OCI-LY1 (cell line): Measurements from ENCODE around the gene PRKD2.

ENCODE experiments used
- H2AFZ ChIP-seq: fragments of 200-600 bp; sonication (generic), shearing (Covaris generic); 2 replicates; pipeline ENCODE4 v1.6.0; 2014; ENCODE audit warnings: antibody characterized with exemption, mild to moderate bottlenecking, low read length
- H3F3A ChIP-seq: fragments of 200-600 bp; sonication (generic), shearing (Covaris generic); 2 replicates; pipeline ENCODE4 v1.6.0; 2014; ENCODE audit warnings: mild to moderate bottlenecking, antibody characterized with exemption, low read length, moderate library complexity; ENCODE audit not compliant: insufficient read depth
- H3K27ac ChIP-seq: fragments of 200-600 bp; sonication (generic); 2 replicates; pipeline ENCODE4 v1.5.1; 2014; ENCODE audit warnings: low read length, mixed run types, mild to moderate bottlenecking, low read depth; ENCODE audit not compliant: poor library complexity, severe bottlenecking
- H3K27me3 ChIP-seq: fragments of 200-600 bp; sonication (generic); 2 replicates; pipeline ENCODE4 v1.6.0; 2014; ENCODE audit warnings: antibody characterized with exemption, mild to moderate bottlenecking, low read length, moderate library complexity; ENCODE audit not compliant: insufficient read depth
- H3K36me3 ChIP-seq: fragments of 200-600 bp; sonication (generic); 2 replicates; pipeline ENCODE4 v1.6.1; 2014; ENCODE audit warnings: mild to moderate bottlenecking, antibody characterized with exemption, low read length, moderate library complexity, mixed read lengths; ENCODE audit not compliant: insufficient read depth
- H3K4me1 ChIP-seq: fragments of 200-600 bp; sonication (generic); 2 replicates; pipeline ENCODE4 v1.5.1; 2014; ENCODE audit warnings: mild to moderate bottlenecking, low read length, moderate library complexity; ENCODE audit not compliant: insufficient read depth, severe bottlenecking
- H3K4me2 ChIP-seq: fragments of 200-600 bp; sonication (generic), shearing (Covaris generic); 2 replicates; pipeline ENCODE4 v1.6.1; 2014; ENCODE audit warnings: low read length
- H3K4me3 ChIP-seq: fragments of 200-600 bp; sonication (generic); 2 replicates; pipeline ENCODE4 v1.5.1; 2014; ENCODE audit warnings: low read length, low read depth, mild to moderate bottlenecking, mixed read lengths; ENCODE audit not compliant: poor library complexity, severe bottlenecking
- H3K79me2 ChIP-seq: fragments of 200-600 bp; shearing (Covaris generic); 2 replicates; pipeline ENCODE4 v1.6.1; 2016; ENCODE audit warnings: mixed run types, low read length, mixed read lengths; ENCODE audit not compliant: insufficient read depth
- H3K9ac ChIP-seq: fragments of 200-600 bp; sonication (generic), shearing (Covaris generic); 2 replicates; pipeline ENCODE4 v1.6.1; 2014; ENCODE audit warnings: mild to moderate bottlenecking, low read length, mixed read lengths
- H3K9me2 ChIP-seq: fragments of 200-600 bp; sonication (generic), shearing (Covaris generic); 2 replicates; pipeline ENCODE4 v1.6.1; 2014; ENCODE audit warnings: low read depth, mild to moderate bottlenecking, low read length, mixed read lengths
- H3K9me3 ChIP-seq: fragments of 200-600 bp; shearing (Covaris generic); 2 replicates; pipeline ENCODE4 v1.6.1; 2014; ENCODE audit warnings: low read length, mixed read lengths
- H4K20me1 ChIP-seq: fragments of 200-600 bp; sonication (generic), shearing (Covaris generic); 2 replicates; pipeline ENCODE4 v1.6.0; 2016; ENCODE audit warnings: mild to moderate bottlenecking, low read length; ENCODE audit not compliant: insufficient read depth
- CTCF ChIP-seq: fragments of 200-600 bp; sonication (generic), shearing (Covaris generic); IDR thresholded peaks from 2 replicates; pipeline ENCODE4 v1.5.1; 2017; ENCODE audit warnings: mild to moderate bottlenecking, antibody characterized with exemption, low read length, moderate library complexity, mixed read lengths
- EZH2 ChIP-seq: fragments of 200-600 bp; sonication (generic), shearing (Covaris generic); IDR thresholded peaks from 2 replicates; pipeline ENCODE4 v1.8.0; 2017; ENCODE audit warnings: borderline replicate concordance, mixed run types, mild to moderate bottlenecking, antibody characterized with exemption, low read length, moderate library complexity, mixed read lengths

PRKD2 gene

GRCh38 chr19:46721269-46722003 lies 4.5 kb upstream of the PRKD2 start:
- H4K20me1 ChIP-seq = no peaks in the 10 kb centered on the region
- H3K79me2 ChIP-seq = no peaks in the 10 kb centered on the region
- no peak overlapping the region for H3K4me3 ChIP-seq
- no peak overlapping the region for H2AFZ ChIP-seq
- H3K4me2 ChIP-seq = no peak overlapping the region
- H3K27me3 ChIP-seq = no peaks in the 10 kb centered on the region
- H3K9ac ChIP-seq = no peak overlapping the region
- peaks cover 62% of the 10 kb centered on the region; the same call in 1 of the 2 replicates for H3K36me3 ChIP-seq
- H3K9me2 ChIP-seq = no peaks in the 10 kb centered on the region
- 0 out of 2 replicates have a peak, but pooled peaks cover 5% of the 10 kb centered on the region for H3F3A ChIP-seq
- TF ChIP-seq EZH2 = no peak
- no peak for TF ChIP-seq CTCF
- peak overlapping the region; percentile 51 for H3K27ac ChIP-seq
- H3K4me1 ChIP-seq = peaks cover 61% of the 10 kb centered on the region
- H3K9me3 ChIP-seq = no peaks in the 10 kb centered on the region

DNA sequence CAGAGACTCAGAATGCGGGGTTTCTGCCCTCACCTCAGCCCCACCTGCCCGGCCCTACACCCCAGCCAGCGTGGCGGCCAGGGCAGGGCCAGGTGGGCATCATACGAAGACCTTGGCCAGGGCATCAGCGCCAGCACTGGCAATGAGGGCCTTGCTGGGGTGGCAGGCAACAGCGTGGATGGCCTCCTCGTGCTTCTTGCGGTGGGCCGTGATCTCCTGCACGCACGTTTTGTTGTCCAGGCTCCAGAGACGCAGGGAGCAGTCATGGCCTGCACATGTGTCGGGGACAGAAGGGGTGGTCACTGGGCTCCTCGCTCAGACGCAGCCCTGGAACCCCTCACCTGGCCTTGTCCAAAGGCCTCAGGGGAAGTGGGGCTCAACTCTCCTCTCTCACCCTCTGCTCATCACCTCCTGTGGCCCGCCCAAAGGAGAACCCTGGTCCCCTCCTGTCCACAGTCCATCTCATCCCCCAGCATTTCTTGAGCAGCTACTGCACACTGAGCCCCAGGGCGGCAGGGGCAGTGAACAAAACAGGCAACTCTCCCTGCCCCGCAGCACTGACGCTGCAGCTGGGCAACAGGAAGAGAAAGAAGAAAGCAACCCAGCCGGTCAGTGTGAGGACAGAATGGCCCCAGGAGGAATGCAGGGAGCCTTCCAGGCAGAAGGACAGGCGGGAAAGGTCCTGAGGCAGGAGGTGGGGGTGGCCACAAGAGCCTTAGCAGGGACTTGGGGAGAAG lies 3.8 kb upstream of the PRKD2 start:
- Histone ChIP-seq H3K27ac (peak overlapping the region; percentile 82), H3K36me3 (peaks cover 55% of the 10 kb centered on the region; the same call in 1 of the 2 replicates), H3K4me2 (no peak overlapping the region; the same call in 1 of the 2 replicates), H3F3A (0 out of 2 replicates have a peak, but pooled peaks cover 5% of the 10 kb centered on the region), H3K79me2 (no peaks in the 10 kb centered on the region), H3K27me3 (no peaks in the 10 kb centered on the region), H4K20me1 (no peaks in the 10 kb centered on the region), H3K4me3 (no peak overlapping the region), H2AFZ (no peak overlapping the region), H3K4me1 (peaks cover 64% of the 10 kb centered on the region), H3K9ac (no peak overlapping the region), H3K9me3 (no peaks in the 10 kb centered on the region), H3K9me2 (no peaks in the 10 kb centered on the region)
- TF ChIP-seq CTCF = no peak
- no peak for TF ChIP-seq EZH2

GRCh38 chr19:46719629-46720502 lies 3.0 kb upstream of the PRKD2 start:
- Histone ChIP-seq H3K27me3 (no peaks in the 10 kb centered on the region), H3K4me2 (peak overlapping the region; percentile 97; the same call in 1 of the 2 replicates), H3K4me3 (no peak overlapping the region), H4K20me1 (no peaks in the 10 kb centered on the region), H3K9ac (peak overlapping the region; percentile 29; the same call in 1 of the 2 replicates), H3K9me2 (no peaks in the 10 kb centered on the region), H3K9me3 (no peaks in the 10 kb centered on the region), H3F3A (0 out of 2 replicates have a peak, but pooled peaks cover 5% of the 10 kb centered on the region), H2AFZ (no peak overlapping the region), H3K27ac (peak overlapping the region; percentile 82), H3K79me2 (no peaks in the 10 kb centered on the region), H3K4me1 (peaks cover 72% of the 10 kb centered on the region), H3K36me3 (peaks cover 47% of the 10 kb centered on the region; the same call in 1 of the 2 replicates)
- TF ChIP-seq CTCF (no peak), EZH2 (no peak)
